Inflammatory macrophage (primary cell): Measurements from ENCODE around the gene PXMP2.
"Not testable (repeated sequence)": the region's sequence is repeated elsewhere in the genome, so short reads cannot be mapped to it uniquely, and the experiment has no call there.

ENCODE experiments used
- DNase-seq, 2 donors: peaks; one replicate each; pipeline ENCODE4 v3.0.0-alpha.2; 2020 to 2022

The PXMP2 gene

GRCh38 chr12:132660996-132661395 lies 26.4 kb upstream of the PXMP2 start:
- DNase-seq: no peak

DNA sequence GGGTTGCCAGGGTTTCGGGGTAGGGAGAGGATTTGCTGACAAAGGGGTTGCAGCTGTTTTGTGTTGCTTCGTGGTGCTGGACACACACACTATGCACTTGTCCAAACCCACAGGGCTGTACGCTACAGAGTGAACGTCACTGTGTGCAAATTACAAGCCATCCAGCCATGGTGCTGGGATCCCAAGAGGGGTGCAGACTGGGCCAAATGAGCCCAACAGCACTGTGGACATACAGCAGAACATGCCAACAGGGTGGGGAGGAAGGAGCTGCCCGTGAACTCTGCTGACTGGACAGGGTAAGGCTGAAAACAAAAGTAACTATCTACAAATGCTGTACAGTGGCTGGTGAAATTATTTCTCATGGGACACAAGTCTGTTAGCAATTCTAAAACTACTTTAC lies 25.4 kb upstream of the PXMP2 start:
- no peak for DNase-seq

GRCh38 chr12:132662901-132663755 lies 24.3 kb upstream of the PXMP2 start:
- DNase-seq: no peak

DNA sequence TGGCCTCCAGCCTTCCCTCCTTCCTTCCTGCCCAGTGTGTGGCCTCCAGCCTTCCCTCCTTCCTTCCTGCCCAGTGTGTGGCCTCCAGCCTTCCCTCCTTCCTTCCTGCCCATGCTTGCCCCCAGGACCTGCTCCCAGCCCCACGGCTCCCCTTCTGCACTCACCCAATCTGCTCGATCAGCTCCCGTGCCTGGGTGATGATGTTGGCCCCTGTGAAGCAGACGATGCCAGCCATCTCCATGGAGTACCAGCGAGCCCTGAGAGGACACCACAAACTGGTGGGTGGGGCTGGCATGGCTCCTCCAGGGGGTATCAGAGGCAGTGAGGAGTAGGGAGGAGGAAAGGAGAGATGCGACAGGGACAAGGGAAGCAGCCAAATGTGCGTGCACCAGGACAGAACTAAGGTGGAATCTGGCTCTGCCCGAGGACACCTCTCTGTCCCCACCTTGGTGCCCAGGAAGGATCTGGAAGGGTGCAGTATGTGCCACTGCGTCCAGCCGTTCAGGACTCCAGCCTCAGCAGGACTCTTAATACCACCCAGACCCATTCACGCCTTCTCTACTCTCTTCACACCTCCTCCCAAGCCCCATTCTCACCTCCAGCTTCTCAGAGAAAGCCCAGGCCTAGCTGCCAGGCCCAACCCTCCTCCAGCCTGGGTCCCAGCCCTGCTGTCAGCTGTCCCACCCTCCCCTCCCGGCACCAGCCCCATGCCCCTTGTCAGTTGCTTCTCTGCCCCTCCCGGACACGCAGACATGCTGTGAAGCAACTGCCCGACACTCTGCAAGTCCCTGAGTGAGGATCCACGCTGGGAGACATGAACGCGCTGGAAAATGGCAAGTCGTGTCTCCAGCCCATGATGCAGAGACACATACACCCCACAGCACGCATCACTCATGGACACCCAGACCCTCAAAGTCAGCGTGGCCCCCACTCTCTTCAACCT lies 22.9 kb upstream of the PXMP2 start:
- DNase-seq: no peak

GRCh38 chr12:132665149-132665491 lies 22.3 kb upstream of the PXMP2 start:
- no peak for DNase-seq

- DNase-seq: no peak
Observed at GRCh38 chr12:132665794-132666193, 21.6 kb upstream of the PXMP2 start.

DNA sequence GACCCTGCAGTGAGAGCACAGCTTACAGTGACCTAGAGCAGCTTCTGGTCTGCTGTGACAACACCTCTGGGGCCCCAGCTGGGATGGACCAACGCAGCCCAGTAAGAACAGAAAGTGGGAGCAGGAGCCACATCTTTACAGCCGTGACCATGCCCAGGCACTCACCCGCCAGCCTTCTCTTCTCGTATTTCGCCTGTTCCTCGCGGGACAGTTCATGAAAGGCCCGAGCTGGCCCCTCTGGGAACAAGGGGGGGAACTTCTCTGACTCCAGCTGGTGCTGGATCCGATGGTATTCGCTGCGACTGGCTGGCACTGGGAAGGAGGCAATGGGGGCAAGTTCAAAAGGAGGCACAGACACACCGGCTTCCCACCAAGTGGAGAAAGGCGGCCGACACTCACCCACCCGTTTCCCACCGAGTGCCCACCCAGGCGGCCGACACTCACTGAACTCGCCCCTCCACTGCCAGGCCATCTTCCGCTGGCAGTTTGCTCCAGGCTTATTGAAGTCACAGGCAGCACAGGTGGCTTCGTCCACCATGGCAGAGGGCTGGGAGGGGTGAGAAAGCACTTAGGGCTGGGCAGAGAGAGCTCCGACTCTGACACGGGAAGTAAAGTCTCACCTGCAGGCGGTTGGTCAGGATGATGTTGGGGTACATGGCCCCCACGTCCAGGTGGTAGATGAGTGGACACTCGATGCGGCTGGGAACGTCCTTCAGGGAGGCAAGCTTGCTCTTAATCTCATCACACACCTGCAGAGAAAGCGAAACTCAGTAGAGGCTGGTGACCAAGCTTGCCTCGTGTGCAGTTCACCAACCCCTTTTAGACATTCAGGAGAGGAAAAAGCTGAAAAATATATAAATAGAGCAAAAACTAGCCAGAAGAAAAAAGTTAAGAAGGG lies 18.9 kb upstream of the PXMP2 start:
- no peak for DNase-seq

DNA sequence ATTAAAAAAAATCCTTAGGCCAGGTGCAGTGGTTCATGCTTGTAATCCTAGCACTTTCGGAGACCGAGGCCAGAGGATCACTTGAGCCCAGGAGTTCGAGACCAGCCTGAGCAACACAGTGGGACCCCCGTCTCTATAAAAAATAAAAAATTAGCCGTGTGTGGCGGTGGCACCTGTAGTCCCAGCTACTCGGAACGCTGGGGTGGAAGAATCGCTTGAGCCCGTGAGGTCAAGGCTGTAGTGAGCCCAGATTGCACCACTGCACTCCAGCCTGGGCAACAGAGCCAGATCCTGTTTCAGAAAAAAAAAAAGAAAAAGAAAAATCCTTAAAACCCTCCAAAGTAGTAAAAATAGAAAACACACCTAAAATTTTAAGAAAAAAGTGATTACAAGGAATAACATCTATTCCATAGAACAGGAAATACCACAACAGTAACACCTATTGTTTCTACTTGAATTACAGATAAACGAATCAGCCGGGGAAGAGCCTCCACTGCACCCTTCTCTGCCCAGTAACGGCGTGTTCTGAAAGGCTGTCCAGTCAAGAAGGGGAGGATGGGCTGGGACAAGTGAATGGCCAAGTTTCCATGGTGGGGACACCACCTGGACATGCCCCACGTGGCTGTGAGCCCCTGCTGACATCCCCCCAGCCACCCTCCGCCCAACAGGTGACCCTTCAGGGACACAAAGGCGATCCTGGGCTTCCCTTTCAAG lies 18.1 kb upstream of the PXMP2 start:
- DNase-seq: no peak

DNA sequence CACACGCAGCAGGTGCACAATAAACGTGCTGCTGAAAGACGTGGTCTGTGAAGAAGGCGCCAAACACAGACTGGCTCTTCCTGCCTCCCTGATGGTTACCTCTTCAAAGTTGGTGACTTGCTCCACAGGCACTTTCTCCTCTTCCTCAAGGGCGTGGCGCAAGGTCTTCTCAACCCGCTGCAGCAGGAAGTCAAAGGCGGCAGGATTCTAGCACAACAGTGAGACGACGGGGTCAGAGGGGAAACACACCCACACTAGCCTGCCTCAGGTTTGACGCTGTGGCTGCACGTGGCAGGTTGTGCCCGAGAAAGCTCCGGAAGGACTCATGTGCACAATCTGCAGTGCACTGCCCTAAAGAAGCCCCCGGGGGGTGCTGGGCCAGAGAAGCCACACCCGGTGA lies 15.3 kb upstream of the PXMP2 start:
- DNase-seq: no peak

GRCh38 chr12:132672678-132673077 lies 14.7 kb upstream of the PXMP2 start:
- no peak for DNase-seq

DNA sequence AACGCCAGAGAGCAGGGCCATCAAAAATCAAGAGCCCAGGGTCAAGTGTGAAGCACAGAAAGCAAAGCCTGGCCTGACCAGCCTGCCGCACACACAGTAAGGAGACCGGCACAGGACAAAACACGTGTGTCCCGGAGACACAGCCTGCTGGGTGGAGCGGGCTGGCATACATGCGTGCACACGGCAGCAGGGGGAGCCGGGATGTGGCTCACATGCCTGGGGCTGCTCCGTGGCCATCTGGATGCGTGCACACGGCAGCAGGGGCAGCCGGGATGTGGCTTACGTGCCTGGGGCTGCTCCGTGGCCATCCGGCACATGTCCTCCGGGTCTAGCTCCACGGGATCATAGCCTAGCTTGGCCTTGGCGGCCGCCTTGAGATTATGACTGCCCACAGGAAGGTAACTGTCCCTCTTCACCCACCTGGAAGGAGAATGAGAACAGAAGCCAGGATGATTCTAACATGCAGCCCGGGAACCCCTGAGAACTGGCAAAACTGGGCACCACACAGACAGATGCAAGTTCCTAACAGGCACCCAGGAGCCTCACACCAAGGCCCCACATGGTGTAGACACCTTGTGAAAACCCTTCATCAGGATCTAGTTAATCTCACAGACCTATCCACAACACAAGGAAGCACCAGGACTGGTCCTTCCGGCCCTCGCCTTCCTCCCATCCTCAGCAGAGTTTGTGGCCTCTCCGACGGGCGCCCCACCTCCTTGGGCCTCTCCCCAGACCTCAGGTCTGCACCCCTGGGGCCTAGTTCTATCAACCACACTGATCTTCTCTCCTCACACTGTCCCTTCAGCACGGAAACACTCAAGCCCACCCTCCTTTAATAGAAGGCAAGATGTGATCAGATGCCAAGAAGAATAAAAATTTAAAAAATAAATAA lies 13.9 kb upstream of the PXMP2 start:
- DNase-seq: no peak

- no peak for DNase-seq
Observed at GRCh38 chr12:132674561-132674960, 12.8 kb upstream of the PXMP2 start.

DNA sequence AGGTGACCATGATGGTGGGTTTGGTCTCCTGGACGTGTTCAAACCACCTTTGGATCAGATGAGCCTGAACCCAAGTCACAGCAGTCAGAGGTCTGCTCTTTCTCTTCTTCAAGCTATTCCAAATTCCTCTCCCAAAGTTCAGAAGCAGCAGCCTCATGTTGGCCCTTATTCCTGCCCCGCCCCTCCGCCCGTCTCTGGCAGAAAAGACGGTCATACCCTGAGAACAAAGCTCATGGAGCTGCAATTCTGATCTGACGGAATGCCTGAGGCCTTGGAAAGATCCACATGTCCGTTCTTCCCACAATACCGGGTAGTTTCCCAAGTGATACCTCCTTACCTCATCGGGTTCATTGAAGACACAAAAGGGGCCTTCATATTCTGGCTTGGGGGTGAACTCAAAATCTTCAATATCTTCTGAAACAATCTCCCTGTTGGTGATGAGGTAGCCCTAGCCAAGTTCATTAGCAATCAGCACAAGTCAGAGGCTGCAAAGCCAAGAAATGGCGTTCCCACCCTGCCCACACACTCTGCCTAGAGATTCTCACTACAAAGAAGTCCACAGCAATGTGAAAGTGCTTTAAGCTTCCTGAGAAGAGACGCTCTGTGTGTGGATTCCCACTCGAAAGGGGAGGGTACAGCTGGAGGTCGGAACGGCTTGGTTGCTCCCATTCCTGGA lies 11.5 kb upstream of the PXMP2 start:
- DNase-seq: no peak

- no peak for DNase-seq
Observed at GRCh38 chr12:132677492-132677891, 9.9 kb upstream of the PXMP2 start.

- DNase-seq: no peak
Observed at GRCh38 chr12:132685400-132685799, 2.0 kb upstream of the PXMP2 start.

GRCh38 chr12:132686825-132687210 lies 569 bp upstream of the PXMP2 start:
- peak in 1 of 2 donors; percentile 25 for DNase-seq

- no peak for DNase-seq
Observed at GRCh38 chr12:132689227-132689626, 1.8 kb downstream of the PXMP2 start.

DNA sequence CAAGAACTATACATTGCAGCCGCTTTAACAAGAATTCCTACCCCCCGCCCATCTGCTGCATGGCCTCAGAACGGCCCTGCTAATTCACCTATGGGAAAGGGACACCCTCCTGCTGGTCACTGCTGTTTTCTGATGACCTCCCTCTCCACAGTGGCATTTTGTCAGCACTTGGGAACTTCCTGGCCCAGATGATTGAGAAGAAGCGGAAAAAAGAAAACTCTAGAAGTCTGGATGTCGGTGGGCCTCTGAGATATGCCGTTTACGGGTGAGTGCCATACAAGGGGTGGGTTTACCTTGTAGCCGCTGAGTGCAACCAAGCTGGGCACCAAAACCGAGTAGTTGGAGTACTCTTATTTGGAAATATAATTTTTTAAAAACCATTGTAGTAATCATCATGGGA lies 2.7 kb downstream of the PXMP2 start:
- DNase-seq: no peak

GRCh38 chr12:132692030-132692429 lies 4.6 kb downstream of the PXMP2 start:
- not testable (repeated sequence) for DNase-seq

GRCh38 chr12:132694888-132695287 lies 7.5 kb downstream of the PXMP2 start:
- DNase-seq: not testable (repeated sequence)
